Endodermal cell (in vitro differentiated cells): ENCODE data around the gene DNAJC22. TPM values are rescaled to one million over a fixed set of nuclear protein-coding genes. Genes with fewer than 3 reads are reported as not detected.
"Not testable (repeated sequence)": the region's sequence is repeated elsewhere in the genome, so short reads cannot be mapped to it uniquely, and the experiment has no call there.

Experiments used
- DNase-seq: peaks from one replicate; pipeline ENCODE4 v3.0.0-alpha.2; 2017
- H3K27ac ChIP-seq: 2 replicates; pipeline ENCODE4 v1.5.1; 2013; ENCODE audit warnings: mild to moderate bottlenecking, low read depth, low read length, moderate library complexity
- H3K27me3 ChIP-seq: 2 replicates; pipeline ENCODE4 v1.6.1; 2013; ENCODE audit warnings: mild to moderate bottlenecking, low read length, moderate library complexity; ENCODE audit not compliant: insufficient read depth, control insufficient read depth, poor library complexity, severe bottlenecking
- H3K36me3 ChIP-seq: 2 replicates; pipeline ENCODE4 v1.7.0; 2013; ENCODE audit warnings: mild to moderate bottlenecking, low read length, moderate library complexity; ENCODE audit not compliant: control insufficient read depth, insufficient read depth
- H3K4me1 ChIP-seq: one replicate; pipeline ENCODE4 v1.7.0; 2013; ENCODE audit warnings: low read length; ENCODE audit not compliant: control insufficient read depth, insufficient read depth
- H3K4me3 ChIP-seq: 2 replicates; pipeline ENCODE4 v1.5.1; 2013; ENCODE audit warnings: mild to moderate bottlenecking, low read length, moderate library complexity
- H3K9ac ChIP-seq: 2 replicates; pipeline ENCODE4 v1.6.1; 2013; ENCODE audit warnings: mild to moderate bottlenecking, low read length, moderate library complexity; ENCODE audit not compliant: poor library complexity, severe bottlenecking; ENCODE audit errors: extremely low read depth
- H3K9me3 ChIP-seq: 2 replicates; pipeline ENCODE4 v1.6.1; 2013; ENCODE audit warnings: mild to moderate bottlenecking, low read length, moderate library complexity; ENCODE audit not compliant: control insufficient read depth
- H3K27ac Mint-ChIP-seq: 2 replicates; pipeline ENCODE4 v1.8.0; 2020; ENCODE audit warnings: mixed read lengths
- H3K27me3 Mint-ChIP-seq: 2 replicates; pipeline ENCODE4 v1.8.0; 2021; ENCODE audit warnings: mild to moderate bottlenecking, mixed read lengths; ENCODE audit not compliant: insufficient read depth
- H3K36me3 Mint-ChIP-seq: 2 replicates; pipeline ENCODE4 v1.8.0; 2020; ENCODE audit warnings: low read depth, mixed read lengths
- H3K4me1 Mint-ChIP-seq: 2 replicates; pipeline ENCODE4 v1.8.0; 2020; ENCODE audit warnings: mixed read lengths
- H3K4me3 Mint-ChIP-seq: 2 replicates; pipeline ENCODE4 v1.8.0; 2020; ENCODE audit warnings: mild to moderate bottlenecking, moderate library complexity, mixed read lengths
- H3K9me3 Mint-ChIP-seq: 2 replicates; pipeline ENCODE4 v1.8.0; 2020; ENCODE audit warnings: mild to moderate bottlenecking, mixed read lengths
- WGBS, 2 experiments: methylation state at CpG; one replicate each; pipeline versions ENCODE4 v1.1.5 to v1.1.7; 2013; ENCODE audit warnings: missing lambda C conversion rate in 2 of 2, mixed read lengths in 1 of 2; ENCODE audit not compliant: insufficient coverage in 1 of 2, insufficient read length in 1 of 2; 5-methylcytosine and 5-hydroxymethylcytosine counted together
- total RNA-seq, 2 donors: library from RNA; stranded (reverse); fragmentation: NEBNext Ultra II Directional in 1 of 2; extraction: Animal tissue kit (Norgen Biotek cat#: 25700) in 1 of 2; gene quantifications; 2 replicates in 1 of 2; 3 replicates in 1 of 2; pipeline ENCODE4 v1.2.1, GENCODE V29; 2021
- TF ChIP-seq, protein P1 (sequence below): fragments of 200-600 bp; sonication (generic); conservative IDR thresholded peaks from 2 replicates; pipeline ENCODE4 v1.5.0; 2021; ENCODE audit warnings: antibody characterized with exemption, mild to moderate bottlenecking

Gene DNAJC22
- total RNA-seq, 2 donors from 2014 or later = 1.9 to 4.6 TPM

- H3K9me3 Mint-ChIP-seq = no peaks in the 10 kb centered on the region
- no peak overlapping the region for H3K4me3 ChIP-seq
- 70 to 71% methylated on average over 7 to 11 of the region's 11 CpGs for WGBS, 2 experiments
- H3K27me3 Mint-ChIP-seq = peaks cover 40% of the 10 kb centered on the region
- H3K36me3 ChIP-seq = peaks cover 39% of the 10 kb centered on the region
- H3K9ac ChIP-seq = no peak overlapping the region
- H3K4me3 Mint-ChIP-seq = no peak overlapping the region
- no peaks in the 10 kb centered on the region for H3K4me1 ChIP-seq
- H3K27ac ChIP-seq = no peak overlapping the region
- no peak overlapping the region for H3K27ac Mint-ChIP-seq
- H3K27me3 ChIP-seq = peaks cover 55% of the 10 kb centered on the region
- TF ChIP-seq, protein P1, sequence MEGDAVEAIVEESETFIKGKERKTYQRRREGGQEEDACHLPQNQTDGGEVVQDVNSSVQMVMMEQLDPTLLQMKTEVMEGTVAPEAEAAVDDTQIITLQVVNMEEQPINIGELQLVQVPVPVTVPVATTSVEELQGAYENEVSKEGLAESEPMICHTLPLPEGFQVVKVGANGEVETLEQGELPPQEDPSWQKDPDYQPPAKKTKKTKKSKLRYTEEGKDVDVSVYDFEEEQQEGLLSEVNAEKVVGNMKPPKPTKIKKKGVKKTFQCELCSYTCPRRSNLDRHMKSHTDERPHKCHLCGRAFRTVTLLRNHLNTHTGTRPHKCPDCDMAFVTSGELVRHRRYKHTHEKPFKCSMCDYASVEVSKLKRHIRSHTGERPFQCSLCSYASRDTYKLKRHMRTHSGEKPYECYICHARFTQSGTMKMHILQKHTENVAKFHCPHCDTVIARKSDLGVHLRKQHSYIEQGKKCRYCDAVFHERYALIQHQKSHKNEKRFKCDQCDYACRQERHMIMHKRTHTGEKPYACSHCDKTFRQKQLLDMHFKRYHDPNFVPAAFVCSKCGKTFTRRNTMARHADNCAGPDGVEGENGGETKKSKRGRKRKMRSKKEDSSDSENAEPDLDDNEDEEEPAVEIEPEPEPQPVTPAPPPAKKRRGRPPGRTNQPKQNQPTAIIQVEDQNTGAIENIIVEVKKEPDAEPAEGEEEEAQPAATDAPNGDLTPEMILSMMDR = peak; percentile 83
- no peaks in the 10 kb centered on the region for H3K4me1 Mint-ChIP-seq
- H3K9me3 ChIP-seq = no peaks in the 10 kb centered on the region
- DNase-seq = peak; percentile 92
- peaks cover 23% of the 10 kb centered on the region for H3K36me3 Mint-ChIP-seq
Measured at GRCh38 chr12:49331380-49332222, 15.1 kb upstream of the DNAJC22 start.

DNA sequence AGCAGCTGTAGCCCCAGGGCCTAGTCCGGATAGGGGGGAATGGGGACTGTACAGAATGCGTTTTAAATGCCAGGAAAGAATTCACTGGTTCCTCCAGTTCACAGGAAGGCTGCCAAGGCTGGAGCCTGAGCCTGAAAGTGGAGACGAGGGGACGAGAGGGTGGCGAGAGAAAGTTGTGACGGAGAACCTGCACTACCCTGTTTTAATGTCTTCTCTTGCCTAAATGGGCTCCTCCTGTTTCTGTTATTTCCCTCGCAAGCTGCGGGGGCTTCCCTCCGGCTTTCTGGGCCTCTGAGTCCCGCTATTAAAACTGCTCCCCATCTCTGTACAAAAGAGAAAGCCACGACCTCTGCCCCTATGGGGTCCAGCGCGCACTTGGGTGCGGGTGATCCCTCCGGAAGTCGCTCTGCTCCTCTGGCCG is 14.2 kb upstream of the DNAJC22 start:
- Mint-ChIP-seq H3K4me3 (no peak overlapping the region), H3K27me3 (peaks cover 48% of the 10 kb centered on the region), H3K27ac (no peak overlapping the region), H3K4me1 (peaks cover 2% of the 10 kb centered on the region), H3K36me3 (peaks cover 16% of the 10 kb centered on the region), H3K9me3 (no peaks in the 10 kb centered on the region)
- no peak overlapping the region for H3K9ac ChIP-seq
- no peaks in the 10 kb centered on the region for H3K4me1 ChIP-seq
- no peak for DNase-seq
- H3K36me3 ChIP-seq = peaks cover 31% of the 10 kb centered on the region
- H3K27ac ChIP-seq = no peak overlapping the region
- WGBS, 2 experiments = 62 to 81% methylated on average over 11 to 17 of the region's 17 CpGs
- no peak overlapping the region for H3K4me3 ChIP-seq
- H3K9me3 ChIP-seq = no peaks in the 10 kb centered on the region
- H3K27me3 ChIP-seq = peaks cover 64% of the 10 kb centered on the region
- TF ChIP-seq, protein P1 = no peak

DNA sequence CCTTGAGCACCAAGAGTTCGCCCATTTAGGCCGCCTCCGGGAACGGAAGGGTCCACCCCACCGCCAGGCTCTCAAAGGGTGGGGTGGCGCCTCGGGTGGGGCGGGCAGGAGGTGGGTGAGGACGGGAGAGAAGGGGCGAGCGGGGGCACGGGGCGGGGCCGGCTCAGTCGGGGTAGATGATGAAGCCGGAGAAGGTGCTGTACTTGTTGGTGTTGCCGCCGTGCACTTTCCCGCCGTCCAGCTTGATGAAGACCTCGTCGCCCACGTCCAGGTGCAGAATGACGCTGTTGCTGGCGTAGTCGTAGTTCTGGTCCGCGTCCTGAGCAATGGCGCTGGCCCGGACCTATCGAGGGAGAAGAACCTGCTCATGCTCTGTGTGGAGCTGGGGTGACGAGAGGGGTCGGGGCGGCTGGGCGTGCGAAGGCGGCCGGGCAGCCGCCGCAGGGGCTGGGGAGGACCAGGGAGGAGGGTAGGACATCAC is 13.8 kb upstream of the DNAJC22 start:
- Mint-ChIP-seq H3K4me3 (no peak overlapping the region), H3K27ac (no peak overlapping the region), H3K27me3 (peaks cover 53% of the 10 kb centered on the region), H3K9me3 (no peaks in the 10 kb centered on the region), H3K36me3 (peaks cover 12% of the 10 kb centered on the region), H3K4me1 (peaks cover 6% of the 10 kb centered on the region)
- Histone ChIP-seq H3K27ac (no peak overlapping the region), H3K36me3 (peaks cover 27% of the 10 kb centered on the region), H3K9ac (no peak overlapping the region), H3K4me1 (no peaks in the 10 kb centered on the region), H3K9me3 (no peaks in the 10 kb centered on the region), H3K4me3 (no peak overlapping the region), H3K27me3 (peaks cover 69% of the 10 kb centered on the region)
- 34 to 53% methylated on average over 12 to 40 of the region's 40 CpGs for WGBS, 2 experiments
- DNase-seq = peak; percentile 49
- TF ChIP-seq, protein P1 = no peak

DNA sequence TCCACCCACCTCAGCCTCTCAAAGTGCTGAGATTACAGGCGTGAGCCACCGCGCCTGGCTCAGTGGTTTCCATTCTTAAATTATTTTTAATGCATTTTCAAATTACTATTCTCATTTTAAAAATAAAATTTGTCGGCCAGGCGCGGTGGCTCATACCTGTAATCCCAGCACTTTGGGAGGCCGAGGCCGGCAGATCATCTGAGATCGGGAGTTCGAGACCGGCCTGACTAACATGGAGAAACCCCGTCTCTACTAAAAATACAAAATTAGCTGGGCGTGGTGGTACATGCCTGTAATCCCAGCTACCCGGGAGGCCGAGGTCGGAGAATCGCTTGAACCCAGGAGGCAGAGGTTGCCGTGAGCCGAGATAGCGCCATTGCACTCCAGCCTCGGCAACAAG is 12.9 kb upstream of the DNAJC22 start:
- WGBS, 2 experiments = 90 to 93% methylated on average over 11 to 19 of the region's 21 CpGs
- not testable (repeated sequence) for H3K4me3 ChIP-seq, H3K27ac ChIP-seq, H3K4me3 Mint-ChIP-seq, DNase-seq, H3K4me1 ChIP-seq, H3K27ac Mint-ChIP-seq, H3K9ac ChIP-seq, H3K9me3 ChIP-seq, H3K9me3 Mint-ChIP-seq
- Histone ChIP-seq H3K36me3 (peaks cover 26% of the 10 kb centered on the region), H3K27me3 (peaks cover 77% of the 10 kb centered on the region)
- Mint-ChIP-seq H3K36me3 (peaks cover 11% of the 10 kb centered on the region), H3K4me1 (peaks cover 13% of the 10 kb centered on the region), H3K27me3 (peaks cover 61% of the 10 kb centered on the region)
